ENCODE results near the gene MFNG. TPM values are rescaled to one million over a fixed set of nuclear protein-coding genes. Genes with fewer than 3 reads are reported as not detected.

The MFNG gene, protein sequence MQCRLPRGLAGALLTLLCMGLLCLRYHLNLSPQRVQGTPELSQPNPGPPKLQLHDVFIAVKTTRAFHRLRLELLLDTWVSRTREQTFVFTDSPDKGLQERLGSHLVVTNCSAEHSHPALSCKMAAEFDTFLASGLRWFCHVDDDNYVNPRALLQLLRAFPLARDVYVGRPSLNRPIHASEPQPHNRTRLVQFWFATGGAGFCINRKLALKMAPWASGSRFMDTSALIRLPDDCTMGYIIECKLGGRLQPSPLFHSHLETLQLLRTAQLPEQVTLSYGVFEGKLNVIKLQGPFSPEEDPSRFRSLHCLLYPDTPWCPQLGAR
- total RNA-seq (10 to 100 TPM in 1 of 6 donors, 1 to 10 TPM in 5; 1.5 to 10.5 (median 3.4) TPM), polyA plus RNA-seq (1 to 10 TPM; 5.2 to 6.5 TPM)

DNA sequence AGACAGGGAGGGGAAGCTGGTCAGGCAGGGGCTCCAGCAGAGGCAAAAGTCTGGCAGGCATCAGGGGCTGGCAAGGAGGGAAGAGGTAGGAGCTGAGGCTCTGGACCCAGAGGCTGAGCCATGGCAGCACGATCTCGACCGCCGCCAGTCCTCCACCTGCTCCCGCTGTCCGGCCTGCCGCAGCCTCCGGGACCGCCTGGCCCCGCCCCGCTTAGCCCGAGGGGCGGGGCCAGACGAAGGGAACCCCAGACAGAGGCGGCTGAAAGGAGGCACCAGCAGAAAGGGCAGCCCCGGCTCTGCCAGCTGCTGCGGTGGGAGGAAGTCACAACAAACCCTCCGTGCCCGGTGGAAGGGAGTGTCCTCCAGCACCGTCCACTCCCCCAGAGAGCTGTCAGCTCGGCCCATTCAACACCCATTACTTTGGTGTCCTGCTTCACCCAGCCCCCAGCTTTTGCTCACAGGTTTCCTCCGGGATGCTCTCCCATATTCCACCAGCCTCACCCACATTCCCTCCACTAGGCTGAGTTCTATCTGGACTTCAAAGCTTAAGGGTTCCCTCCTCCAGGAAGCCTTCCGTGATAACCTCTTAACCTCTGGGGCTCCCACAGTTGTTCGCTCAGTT lies at the start of gene MFNG:
TSS of gene MFNG (minus strand) at position 161 of the 622 bp plus-strand sequence. CDS start 207 bp downstream, outside the sequence.
- Histone ChIP-seq H3K4me3 (peak within 1 kb of the TSS in 3 of 4 donors; percentile 2 to 20 (median 12)), H3K4me1 (no peaks in the 10 kb centered on the region), H3K36me3 (no peaks in the 10 kb centered on the region), H3K9me3 (no peaks in the 10 kb centered on the region), H3K27ac (peak within 1 kb of the TSS in 2 of 4 donors; percentile 40 to 44), H3K27me3 (no peaks in the 10 kb centered on the region)
- DNase-seq (peak; percentile 52 to 84 (median 73)), ATAC-seq (peak; percentile 83 to 89 (median 87)), FAIRE-seq (no peak)
- 7 to 9% methylated on average over 23 to 24 of the region's 24 CpGs for WGBS, 2 donors
- intact Hi-C loops (cut with DNase I), result no loop called here
- TF ChIP-seq, protein P1, sequence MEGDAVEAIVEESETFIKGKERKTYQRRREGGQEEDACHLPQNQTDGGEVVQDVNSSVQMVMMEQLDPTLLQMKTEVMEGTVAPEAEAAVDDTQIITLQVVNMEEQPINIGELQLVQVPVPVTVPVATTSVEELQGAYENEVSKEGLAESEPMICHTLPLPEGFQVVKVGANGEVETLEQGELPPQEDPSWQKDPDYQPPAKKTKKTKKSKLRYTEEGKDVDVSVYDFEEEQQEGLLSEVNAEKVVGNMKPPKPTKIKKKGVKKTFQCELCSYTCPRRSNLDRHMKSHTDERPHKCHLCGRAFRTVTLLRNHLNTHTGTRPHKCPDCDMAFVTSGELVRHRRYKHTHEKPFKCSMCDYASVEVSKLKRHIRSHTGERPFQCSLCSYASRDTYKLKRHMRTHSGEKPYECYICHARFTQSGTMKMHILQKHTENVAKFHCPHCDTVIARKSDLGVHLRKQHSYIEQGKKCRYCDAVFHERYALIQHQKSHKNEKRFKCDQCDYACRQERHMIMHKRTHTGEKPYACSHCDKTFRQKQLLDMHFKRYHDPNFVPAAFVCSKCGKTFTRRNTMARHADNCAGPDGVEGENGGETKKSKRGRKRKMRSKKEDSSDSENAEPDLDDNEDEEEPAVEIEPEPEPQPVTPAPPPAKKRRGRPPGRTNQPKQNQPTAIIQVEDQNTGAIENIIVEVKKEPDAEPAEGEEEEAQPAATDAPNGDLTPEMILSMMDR (IDR thresholded peaks at IDR 0.05), result no peak

DNA sequence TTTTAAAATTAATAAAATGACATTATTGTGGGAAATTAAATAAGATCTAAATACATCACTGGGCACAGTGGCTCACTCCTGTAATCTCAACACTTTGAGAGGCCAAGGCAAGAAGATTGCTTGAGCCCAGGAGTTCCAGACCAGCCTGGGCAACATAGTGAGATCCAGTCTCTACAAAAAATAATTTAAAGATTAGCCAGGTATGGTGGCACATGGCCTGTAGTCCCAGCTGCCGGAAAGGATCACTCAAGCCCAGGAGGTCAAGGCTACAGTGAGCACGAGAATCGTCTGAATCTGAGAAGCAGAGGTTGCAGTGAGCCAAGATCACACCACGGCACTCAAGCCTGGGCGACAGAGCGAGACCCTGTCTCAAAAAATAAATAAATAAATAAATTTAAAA lies 49.0 kb upstream of the MFNG start:
- DNase-seq, result peak in 1 of 6 donors; percentile 8
- WGBS, 2 donors, result 64 to 71% methylated on average over 6 of the region's 6 CpGs
- no peaks in the 10 kb centered on the region for H3K27me3 ChIP-seq
- no peak overlapping the region for H3K27ac ChIP-seq
- intact Hi-C loops (cut with DNase I), result loop anchor here in 1 of 3 donors (5.0 kb wide), 1 partner anchor 62 kb away; no protein-coding TSS in a partner anchor
- no peaks in the 10 kb centered on the region for H3K36me3 ChIP-seq
- TF ChIP-seq, protein P1 (IDR thresholded peaks at IDR 0.05), result no peak
- no peaks in the 10 kb centered on the region for H3K9me3 ChIP-seq
- ATAC-seq, result no peak
- H3K4me3 ChIP-seq, result no peak overlapping the region
- H3K4me1 ChIP-seq, result peaks cover 0 to 8% (median 4%) of the 10 kb centered on the region in 3 donors
- no peak for FAIRE-seq

DNA sequence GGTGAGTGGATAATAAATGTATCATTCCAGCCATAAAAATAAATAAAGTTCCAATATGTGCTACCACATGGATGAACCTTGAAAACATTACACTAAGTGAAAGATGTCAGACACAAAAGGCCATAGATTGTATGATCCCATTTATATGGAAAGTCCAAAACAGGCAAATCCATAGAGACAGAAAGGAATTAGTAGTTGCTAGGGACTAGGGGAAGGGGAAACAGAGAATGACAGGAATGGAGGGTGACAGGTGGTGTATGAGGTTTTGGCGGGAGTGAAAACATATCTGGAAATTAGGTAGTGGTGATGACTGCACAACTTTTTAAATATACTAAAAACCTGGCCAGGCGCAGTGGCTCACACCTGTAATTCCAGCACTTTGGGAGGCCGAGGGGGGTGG lies 48.3 kb upstream of the MFNG start:
- 89 to 95% methylated on average over 3 of the region's 3 CpGs for WGBS, 2 donors
- Histone ChIP-seq H3K4me3 (no peak overlapping the region), H3K4me1 (peaks cover 0 to 13% (median 4%) of the 10 kb centered on the region in 3 donors), H3K9me3 (no peaks in the 10 kb centered on the region), H3K27me3 (no peaks in the 10 kb centered on the region), H3K27ac (no peak overlapping the region), H3K36me3 (no peaks in the 10 kb centered on the region)
- ATAC-seq (no peak), FAIRE-seq (no peak), DNase-seq (peak in 1 of 6 donors; percentile 1)
- intact Hi-C loops (cut with DNase I), result no loop called here
- TF ChIP-seq, protein P1 (IDR thresholded peaks at IDR 0.05), result no peak

DNA sequence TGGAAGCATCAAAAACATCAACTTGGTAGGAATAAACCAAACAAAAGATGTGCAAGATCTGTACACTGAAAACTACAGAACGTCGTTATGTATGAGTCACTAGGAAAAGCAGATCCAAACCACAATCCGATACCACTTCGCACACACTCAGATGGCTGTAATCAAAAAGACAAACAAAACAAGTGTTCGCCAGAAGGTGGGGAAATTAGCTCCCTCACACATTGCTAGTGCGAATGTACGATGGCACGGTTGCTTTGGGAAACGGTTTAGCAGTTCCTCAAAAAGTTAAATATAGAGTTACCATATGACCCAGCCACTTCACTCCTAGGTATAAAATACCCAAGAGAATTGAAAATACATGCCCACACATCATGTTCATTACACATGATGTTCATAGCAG lies 47.8 kb upstream of the MFNG start:
- DNase-seq (no peak), ATAC-seq (peak in 2 of 4 donors; percentile 8 to 16), FAIRE-seq (no peak)
- 28 to 44% methylated on average over 9 of the region's 9 CpGs for WGBS, 2 donors
- no peaks in the 10 kb centered on the region for H3K27me3 ChIP-seq
- peaks cover 0 to 10% (median under 1%) of the 10 kb centered on the region in 3 donors for H3K4me1 ChIP-seq
- no peaks in the 10 kb centered on the region for H3K9me3 ChIP-seq
- TF ChIP-seq, protein P1 (IDR thresholded peaks at IDR 0.05), result no peak
- H3K36me3 ChIP-seq, result no peaks in the 10 kb centered on the region
- H3K27ac ChIP-seq, result no peak overlapping the region
- intact Hi-C loops (cut with DNase I), result no loop called here
- H3K4me3 ChIP-seq, result no peak overlapping the region

Data from pancreas (tissue), 10 donors.